Right lobe of liver (tissue), 6 donors: ENCODE data around the gene JMJD4. TPM values are rescaled to one million over a fixed set of nuclear protein-coding genes. Genes with fewer than 3 reads are reported as not detected.

Experiments
- ATAC-seq, 4 donors: fragments of 200-7000 bp; cut with Tn5 transposase; one replicate each; pipeline ENCODE4 v1.9.1; 2020; ENCODE audit warnings: mild to moderate bottlenecking in 4 of 4, moderate library complexity in 4 of 4
- DNase-seq, 3 donors: peaks; one replicate each; pipeline ENCODE4 v3.0.0-alpha.2; 2020
- H3K27ac ChIP-seq, 3 donors: fragments of 200-600 bp; one replicate each; pipeline ENCODE4 v1.8.0; 2022
- H3K27me3 ChIP-seq, 2 donors: fragments of 200-600 bp; one replicate each; pipeline ENCODE4 v1.8.0; 2022
- H3K36me3 ChIP-seq, 4 donors: fragments of 200-600 bp; sonication (generic) in 1 of 4; one replicate each; pipeline versions ENCODE4 v1.5.1 to v1.8.0; 2017 to 2022; ENCODE audit warnings: control low read depth in 1 of 4
- H3K4me1 ChIP-seq, 4 donors: fragments of 200-600 bp; sonication (generic) in 1 of 4; one replicate each; pipeline versions ENCODE4 v1.5.1 to v1.8.0; 2017 to 2022; ENCODE audit warnings: control low read depth in 1 of 4
- H3K4me3 ChIP-seq, 3 donors: fragments of 200-600 bp; one replicate each; pipeline ENCODE4 v1.8.0; 2022
- H3K9me3 ChIP-seq, 4 donors: fragments of 200-600 bp; sonication (generic) in 1 of 4; one replicate each; pipeline versions ENCODE4 v1.5.1 to v1.8.0; 2017 to 2022; ENCODE audit warnings: control low read depth in 1 of 4
- CTCF ChIP-seq, 4 donors: fragments of 200-600 bp in 3 of 4; fragments of 450-650 bp in 1 of 4; IDR thresholded peaks; one replicate each; pipeline versions ENCODE4 v1.5.1 to v1.8.0; 2016 to 2022; ENCODE audit warnings: antibody characterized with exemption in 4 of 4, mild to moderate bottlenecking in 2 of 4
- POLR2A ChIP-seq: fragments of 450-650 bp; IDR thresholded peaks from one replicate; pipeline ENCODE4 v1.6.1; 2017; ENCODE audit warnings: antibody characterized with exemption, mild to moderate bottlenecking
- WGBS: methylation state at CpG from one replicate; pipeline ENCODE4 v1.1.6; 2018; ENCODE audit warnings: low coverage, low lambda C conversion rate; ENCODE audit not compliant: insufficient coverage; ENCODE audit errors: missing lambda C conversion rate; 5-methylcytosine and 5-hydroxymethylcytosine counted together
- intact Hi-C, 2 donors: fragments of 100-400 bp; cut with DNase I; formaldehyde crosslinking; loops; one replicate each; pipeline versions ENCODE4 v1.11.2 to v1.14.1; 2022
- total RNA-seq, 6 experiments: library from RNA; depleted of rRNA in 2 of 6; stranded (reverse); fragments of >200 nt in 2 of 6; fragmentation: NEBNext Ultra II Directional in 3 of 6; extraction: Animal tissue kit (Norgen Biotek cat#: 25700) in 3 of 6; gene quantifications; one replicate each; pipeline versions ENCODE4 v1.1.0 to v1.2.4, GENCODE V29; 2016 to 2023
- donor health status: DM: no; HTN: yes; CAD: no.
- donor health status: DM: no; HTN: no; CAD: no.
- donor health status: DM: no; HTN: no; CAD: no.
- donor health status: DM: no; HTN: yes; CAD: no.
- donor health status: DM: no; HTN: yes; CAD: no.

The JMJD4 gene
- total RNA-seq, 6 experiments from 2014 or later = 7.2 to 17.7 (median 9.5) TPM

- intact Hi-C loops = no loop called here
- DNase-seq (peak in 1 of 3 donors; percentile 34), ATAC-seq (peak in 1 of 4 donors; percentile 1)
- H3K36me3 ChIP-seq = peaks cover 0 to 13% (median 3%) of the 10 kb centered on the region in 4 donors
- peaks cover 0 to 33% (median 16%) of the 10 kb centered on the region in 4 donors for H3K4me1 ChIP-seq
- peak overlapping the region; percentile 56 to 76 (median 58) for H3K4me3 ChIP-seq
- H3K27ac ChIP-seq = peak overlapping the region in 2 of 3 donors; percentile 33 to 58
- H3K9me3 ChIP-seq = no peaks in the 10 kb centered on the region
- TF ChIP-seq CTCF (IDR thresholded peaks at IDR 0.05) = no peak
- TF ChIP-seq POLR2A = no peak
- no peaks in the 10 kb centered on the region for H3K27me3 ChIP-seq
- WGBS = 0% methylated on average over 1 of the region's 11 CpGs
These were observed 6.3 kb downstream of the JMJD4 start for GRCh38 chr1:227728892-227729143.

GRCh38 chr1:227728059-227728891, 6.8 kb downstream of the JMJD4 start:
- peak; percentile 71 to 81 (median 78) for ATAC-seq

GRCh38 chr1:227726924-227727599, 8.0 kb downstream of the JMJD4 start:
- Histone ChIP-seq H3K4me3 (no peak overlapping the region), H3K9me3 (no peaks in the 10 kb centered on the region), H3K4me1 (peaks cover 0 to 31% (median 15%) of the 10 kb centered on the region in 4 donors), H3K27me3 (no peaks in the 10 kb centered on the region), H3K27ac (no peak overlapping the region), H3K36me3 (peaks cover 0 to under 1% (median under 1%) of the 10 kb centered on the region in 4 donors)
- ATAC-seq (no peak), DNase-seq (no peak)
- intact Hi-C loops = no loop called here
- 90% methylated on average over 6 of the region's 6 CpGs for WGBS
- TF ChIP-seq POLR2A (no peak), CTCF (IDR thresholded peaks at IDR 0.05) (no peak)

More at GRCh38 chr1:227728059-227728891, 6.8 kb downstream of the JMJD4 start:
- WGBS = 2% methylated on average over 10 of the region's 51 CpGs
- Histone ChIP-seq H3K4me3 (peak overlapping the region; percentile 56 to 76 (median 58)), H3K27me3 (no peaks in the 10 kb centered on the region), H3K36me3 (peaks cover 0 to 13% (median 3%) of the 10 kb centered on the region in 4 donors), H3K27ac (peak overlapping the region in 2 of 3 donors; percentile 33 to 58), H3K4me1 (peaks cover 0 to 31% (median 16%) of the 10 kb centered on the region in 4 donors), H3K9me3 (no peaks in the 10 kb centered on the region)
- peak; percentile 93 to 96 (median 93) for DNase-seq
- TF ChIP-seq CTCF (IDR thresholded peaks at IDR 0.05) = peak in 2 of 4 donors; percentile 3 to 8
- no peak for TF ChIP-seq POLR2A
- intact Hi-C loops = no loop called here

DNA sequence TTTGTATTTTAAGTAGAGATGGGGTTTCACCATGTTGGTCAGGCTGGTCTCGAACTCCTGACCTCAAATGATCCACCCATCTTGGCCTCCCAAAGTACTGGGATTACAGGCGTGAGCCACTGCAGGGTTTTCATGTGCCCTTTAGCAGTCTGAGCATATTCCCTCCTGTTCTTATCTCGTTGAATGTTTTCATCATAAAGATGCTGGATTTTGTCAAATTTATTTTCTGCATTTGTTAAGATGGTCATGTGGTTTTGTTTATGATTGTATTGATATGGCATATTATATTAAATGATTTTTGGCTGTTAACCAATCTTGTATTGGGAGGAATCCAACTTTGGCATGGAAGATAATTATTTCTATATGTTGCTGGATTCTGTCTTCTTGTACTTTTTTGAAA, 8.8 kb downstream of the JMJD4 start:
- Histone ChIP-seq H3K27ac (no peak overlapping the region), H3K4me1 (peaks cover 0 to 25% (median 12%) of the 10 kb centered on the region in 4 donors), H3K9me3 (peaks cover 0 to 4% (median 0%) of the 10 kb centered on the region in 4 donors), H3K27me3 (no peaks in the 10 kb centered on the region), H3K4me3 (no peak overlapping the region), H3K36me3 (no peaks in the 10 kb centered on the region)
- ATAC-seq = no peak
- intact Hi-C loops = no loop called here
- no peak for TF ChIP-seq POLR2A
- no peak for TF ChIP-seq CTCF (IDR thresholded peaks at IDR 0.05)
- WGBS = 50% methylated on average over 2 of the region's 3 CpGs
- DNase-seq = no peak
